Heart left ventricle (tissue), 16 donors: ENCODE results near the gene MYCL. TPM values are rescaled to one million over a fixed set of nuclear protein-coding genes. Genes with fewer than 3 reads are reported as not detected.

Experiments
- ATAC-seq, 4 donors: fragments of 200-7000 bp; cut with Tn5 transposase; one replicate each; pipeline ENCODE4 v1.9.1; 2020 to 2022; ENCODE audit warnings: moderate library complexity in 4 of 4, mild to moderate bottlenecking in 3 of 4, moderate number of reproducible peaks in 1 of 4
- DNase-seq, 5 donors: peaks; one replicate each; pipeline ENCODE4 v3.0.0-alpha.2; 2020
- H3K27ac ChIP-seq, 12 donors: fragments of 200-600 bp; sonication (generic) in 4 of 12; one replicate each; pipeline versions ENCODE4 v1.5.0 to v1.8.0; 2016 to 2022; ENCODE audit warnings: mild to moderate bottlenecking in 2 of 12
- H3K27me3 ChIP-seq, 9 donors: fragments of 200-600 bp; sonication (generic) in 2 of 9; one replicate each; pipeline versions ENCODE4 v1.5.1 to v1.8.0; 2016 to 2022; ENCODE audit warnings: mild to moderate bottlenecking in 3 of 9
- H3K36me3 ChIP-seq, 9 donors: fragments of 200-600 bp; sonication (generic) in 2 of 9; one replicate each; pipeline versions ENCODE4 v1.5.0 to v1.8.0; 2018 to 2022; ENCODE audit warnings: mild to moderate bottlenecking in 2 of 9
- H3K4me1 ChIP-seq, 12 donors: fragments of 200-600 bp; sonication (generic) in 4 of 12; one replicate each; pipeline versions ENCODE4 v1.5.0 to v1.8.0; 2016 to 2022; ENCODE audit warnings: mild to moderate bottlenecking in 3 of 12
- H3K4me3 ChIP-seq, 12 donors: fragments of 200-600 bp; sonication (generic) in 4 of 12; one replicate each; pipeline versions ENCODE4 v1.5.0 to v1.8.0; 2017 to 2022; ENCODE audit warnings: mild to moderate bottlenecking in 9 of 12, moderate library complexity in 4 of 12
- H3K9me3 ChIP-seq, 12 donors: fragments of 200-600 bp; sonication (generic) in 4 of 12; one replicate each; pipeline versions ENCODE4 v1.5.0 to v1.8.0; 2016 to 2022; ENCODE audit warnings: mild to moderate bottlenecking in 1 of 12
- POLR2A ChIP-seq, 2 donors: fragments of 450-650 bp; IDR thresholded peaks; one replicate each; pipeline ENCODE4 v1.6.1; 2017; ENCODE audit warnings: antibody characterized with exemption in 2 of 2, mild to moderate bottlenecking in 2 of 2, moderate library complexity in 2 of 2
- WGBS, 4 donors: extraction: QIAGEN DNeasy Blood & Tissue Kit in 2 of 4; methylation state at CpG; one replicate each; pipeline versions ENCODE4 v1.1.5 to v1.1.7; 2013 to 2018; 5-methylcytosine and 5-hydroxymethylcytosine counted together
- intact Hi-C, 10 donors: fragments of 100-400 bp; cut with DNase I; formaldehyde crosslinking; loops; one replicate each; pipeline versions ENCODE4 v1.11.1 to v1.14.2; 2022
- polyA plus RNA-seq, 2 donors: library from polyadenylated mRNA; stranded (reverse); fragments of 200-250 nt; gene quantifications; one replicate each; pipeline ENCODE4 v1.2.3, GENCODE V29; 2013
- total RNA-seq, 9 donors: library from RNA; depleted of rRNA in 2 of 9; stranded (reverse); fragments of >200 nt in 2 of 9; fragmentation: NEBNext Ultra II Directional in 3 of 9; extraction: Animal tissue kit (Norgen Biotek cat#: 25700) in 3 of 9; gene quantifications; one replicate each; pipeline versions ENCODE4 v1.1.0 to v1.2.4, GENCODE V29; 2016 to 2023
- TF ChIP-seq, protein P1 (sequence below), 12 donors: fragments of 200-600 bp; sonication (generic) in 4 of 12; IDR thresholded peaks; one replicate each; pipeline versions ENCODE4 v1.5.0 to v1.8.0; 2018 to 2022; ENCODE audit warnings: antibody characterized with exemption in 12 of 12, mild to moderate bottlenecking in 5 of 12
- donor health status: ischemic (EF 13 %, LVEDD 7.1; RV severe dilation, severe dysfunction).
- donor health status: healthy with polysubstance abuse.
- donor health status: DM: no; HTN: yes; CAD: no.
- donor health status: DM: no; HTN: no; CAD: no.
- donor health status: ischemic (EF 25% LVEDD 6.9; RV normal size, moderate dysfunction).
- donor health status: ischemic (EF 25% LVEDD 5.7; RV mildly dilated, moderate dysfunction).
- donor health status: healthy.
- donor health status: DM: yes; HTN: yes; CAD: no.
- donor health status: ischemic (EF 35%, LVEDD 5.7; RV mildly dilated, moderate dysfunction).
- donor health status: nonischemic (EF 11% LVEDD 7.7; RV severe dilation, severe dysfunction).
- donor health status: DM: yes; HTN: yes; CAD: no.
- donor health status: PGD.
- donor health status: ischemic (EF 29% LVEDD 5.4; RV normal size, mild dysfunction).
- donor health status: nonischemic (EF 23%, LVEDD 6.1; RV moderate dilation, normal function).

The MYCL gene
- total and polyA plus RNA-seq, 11 donors: 0.15 to 3.0 (median 0.60) TPM

GRCh38 chr1:39926343-39926793 lies 24.7 kb upstream of the MYCL start:
- intact Hi-C loops: no loop called here
- peaks cover 0 to 25% (median 1%) of the 10 kb centered on the region in 12 donors for H3K4me1 ChIP-seq
- DNase-seq (peak in 3 of 5 donors; percentile 16 to 40 (median 31)), ATAC-seq (peak; percentile 29 to 76 (median 44))
- peaks cover 0 to 20% (median 5%) of the 10 kb centered on the region in 9 donors for H3K27me3 ChIP-seq
- no peaks in the 10 kb centered on the region for H3K9me3 ChIP-seq
- no peak overlapping the region for H3K27ac ChIP-seq
- 26 to 51% (median 43%) methylated on average over 6 of the region's 6 CpGs for WGBS, 4 donors
- H3K4me3 ChIP-seq: no peak overlapping the region
- TF ChIP-seq POLR2A (IDR thresholded peaks at IDR 0.05): no peak
- TF ChIP-seq, protein P1, sequence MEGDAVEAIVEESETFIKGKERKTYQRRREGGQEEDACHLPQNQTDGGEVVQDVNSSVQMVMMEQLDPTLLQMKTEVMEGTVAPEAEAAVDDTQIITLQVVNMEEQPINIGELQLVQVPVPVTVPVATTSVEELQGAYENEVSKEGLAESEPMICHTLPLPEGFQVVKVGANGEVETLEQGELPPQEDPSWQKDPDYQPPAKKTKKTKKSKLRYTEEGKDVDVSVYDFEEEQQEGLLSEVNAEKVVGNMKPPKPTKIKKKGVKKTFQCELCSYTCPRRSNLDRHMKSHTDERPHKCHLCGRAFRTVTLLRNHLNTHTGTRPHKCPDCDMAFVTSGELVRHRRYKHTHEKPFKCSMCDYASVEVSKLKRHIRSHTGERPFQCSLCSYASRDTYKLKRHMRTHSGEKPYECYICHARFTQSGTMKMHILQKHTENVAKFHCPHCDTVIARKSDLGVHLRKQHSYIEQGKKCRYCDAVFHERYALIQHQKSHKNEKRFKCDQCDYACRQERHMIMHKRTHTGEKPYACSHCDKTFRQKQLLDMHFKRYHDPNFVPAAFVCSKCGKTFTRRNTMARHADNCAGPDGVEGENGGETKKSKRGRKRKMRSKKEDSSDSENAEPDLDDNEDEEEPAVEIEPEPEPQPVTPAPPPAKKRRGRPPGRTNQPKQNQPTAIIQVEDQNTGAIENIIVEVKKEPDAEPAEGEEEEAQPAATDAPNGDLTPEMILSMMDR (IDR thresholded peaks at IDR 0.05): no peak
- H3K36me3 ChIP-seq: no peaks in the 10 kb centered on the region

GRCh38 chr1:39925721-39926342 lies 24.1 kb upstream of the MYCL start:
- H3K4me3 ChIP-seq: no peak overlapping the region
- no peak overlapping the region for H3K27ac ChIP-seq
- intact Hi-C loops: no loop called here
- peaks cover 0 to 25% (median 1%) of the 10 kb centered on the region in 12 donors for H3K4me1 ChIP-seq
- no peaks in the 10 kb centered on the region for H3K36me3 ChIP-seq
- TF ChIP-seq, protein P1 (IDR thresholded peaks at IDR 0.05): no peak
- no peak for TF ChIP-seq POLR2A (IDR thresholded peaks at IDR 0.05)
- WGBS, 4 donors: 75 to 94% (median 84%) methylated on average over 2 of the region's 2 CpGs
- H3K27me3 ChIP-seq: peaks cover 0 to 21% (median 5%) of the 10 kb centered on the region in 9 donors
- DNase-seq: no peak
- H3K9me3 ChIP-seq: no peaks in the 10 kb centered on the region
- no peak for ATAC-seq

- Histone ChIP-seq H3K27ac (no peak overlapping the region), H3K4me3 (peak overlapping the region in 1 of 12 donors; percentile 2), H3K36me3 (no peaks in the 10 kb centered on the region), H3K9me3 (no peaks in the 10 kb centered on the region), H3K27me3 (peaks cover 0 to 21% (median 5%) of the 10 kb centered on the region in 9 donors), H3K4me1 (peaks cover 0 to 19% (median 1%) of the 10 kb centered on the region in 12 donors)
- 26 to 55% (median 41%) methylated on average over 17 to 25 of the region's 25 CpGs for WGBS, 4 donors
- intact Hi-C loops: no loop called here
- ATAC-seq: peak in 1 of 4 donors; percentile 34
- no peak for DNase-seq
- TF ChIP-seq POLR2A (IDR thresholded peaks at IDR 0.05): no peak
- TF ChIP-seq, protein P1 (IDR thresholded peaks at IDR 0.05): no peak
Measured at GRCh38 chr1:39922251-39922688, 20.6 kb upstream of the MYCL start.

GRCh38 chr1:39919545-39919944 lies 17.8 kb upstream of the MYCL start:
- no peaks in the 10 kb centered on the region for H3K36me3 ChIP-seq
- ATAC-seq: peak; percentile 58 to 86 (median 82)
- 32 to 35% (median 34%) methylated on average over 3 of the region's 3 CpGs for WGBS, 4 donors
- intact Hi-C loops: loop anchor here in 9 of 10 donors (1.0 to 5.0 kb wide), 5 partner anchors 53 to 113 kb away; no protein-coding TSS in a partner anchor
- peaks cover 0 to 21% (median 5%) of the 10 kb centered on the region in 9 donors for H3K27me3 ChIP-seq
- H3K4me1 ChIP-seq: peaks cover 0 to 3% (median 0%) of the 10 kb centered on the region in 12 donors
- peak in 1 of 5 donors; percentile 24 for DNase-seq
- TF ChIP-seq, protein P1 (IDR thresholded peaks at IDR 0.05): peak in 11 of 12 donors; percentile 29 to 53 (median 43)
- TF ChIP-seq POLR2A (IDR thresholded peaks at IDR 0.05): no peak
- no peak overlapping the region for H3K27ac ChIP-seq
- H3K9me3 ChIP-seq: no peaks in the 10 kb centered on the region
- no peak overlapping the region for H3K4me3 ChIP-seq
